Measurements from ENCODE around the gene CYB5R2.

CYB5R2 gene

DNA sequence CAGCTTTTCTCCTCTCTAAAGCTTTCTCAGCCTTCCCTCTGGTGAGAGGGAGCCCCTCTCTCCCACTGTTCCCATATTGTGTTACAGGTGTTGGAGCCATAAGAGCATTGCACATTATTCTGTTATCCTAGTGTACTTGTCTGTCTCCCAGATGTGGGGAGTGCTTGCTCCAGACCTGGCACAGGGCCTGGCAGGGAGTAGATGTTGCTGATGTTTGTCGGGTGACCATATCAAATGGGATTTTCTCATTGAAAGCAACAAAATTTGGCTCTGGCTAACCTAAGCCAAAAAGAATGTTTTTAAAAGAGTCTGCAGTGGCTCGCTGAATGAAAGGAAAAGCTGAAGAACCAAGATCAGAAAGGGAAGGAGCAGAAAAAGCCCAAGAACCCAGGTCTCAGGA is 41.1 kb downstream of the CYB5R2 start:
- Histone ChIP-seq H3K36me3 (peaks cover 93% of the 10 kb centered on the region), H3K27ac (no peak overlapping the region), H3K4me3 (ENCODE audit: low read depth in 1 of 2, low read length in 1 of 2) (no peak overlapping the region), H3K9me3 (no peaks in the 10 kb centered on the region), H3K27me3 (no peaks in the 10 kb centered on the region), H3K4me1 (ENCODE audit: control insufficient read depth in 1 of 2, insufficient read depth in 1 of 2, low read depth in 1 of 2, low read length in 1 of 2) (no peaks in the 10 kb centered on the region)
- TF ChIP-seq, protein P1, sequence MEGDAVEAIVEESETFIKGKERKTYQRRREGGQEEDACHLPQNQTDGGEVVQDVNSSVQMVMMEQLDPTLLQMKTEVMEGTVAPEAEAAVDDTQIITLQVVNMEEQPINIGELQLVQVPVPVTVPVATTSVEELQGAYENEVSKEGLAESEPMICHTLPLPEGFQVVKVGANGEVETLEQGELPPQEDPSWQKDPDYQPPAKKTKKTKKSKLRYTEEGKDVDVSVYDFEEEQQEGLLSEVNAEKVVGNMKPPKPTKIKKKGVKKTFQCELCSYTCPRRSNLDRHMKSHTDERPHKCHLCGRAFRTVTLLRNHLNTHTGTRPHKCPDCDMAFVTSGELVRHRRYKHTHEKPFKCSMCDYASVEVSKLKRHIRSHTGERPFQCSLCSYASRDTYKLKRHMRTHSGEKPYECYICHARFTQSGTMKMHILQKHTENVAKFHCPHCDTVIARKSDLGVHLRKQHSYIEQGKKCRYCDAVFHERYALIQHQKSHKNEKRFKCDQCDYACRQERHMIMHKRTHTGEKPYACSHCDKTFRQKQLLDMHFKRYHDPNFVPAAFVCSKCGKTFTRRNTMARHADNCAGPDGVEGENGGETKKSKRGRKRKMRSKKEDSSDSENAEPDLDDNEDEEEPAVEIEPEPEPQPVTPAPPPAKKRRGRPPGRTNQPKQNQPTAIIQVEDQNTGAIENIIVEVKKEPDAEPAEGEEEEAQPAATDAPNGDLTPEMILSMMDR (IDR thresholded peaks at IDR 0.05), result no peak

DNA sequence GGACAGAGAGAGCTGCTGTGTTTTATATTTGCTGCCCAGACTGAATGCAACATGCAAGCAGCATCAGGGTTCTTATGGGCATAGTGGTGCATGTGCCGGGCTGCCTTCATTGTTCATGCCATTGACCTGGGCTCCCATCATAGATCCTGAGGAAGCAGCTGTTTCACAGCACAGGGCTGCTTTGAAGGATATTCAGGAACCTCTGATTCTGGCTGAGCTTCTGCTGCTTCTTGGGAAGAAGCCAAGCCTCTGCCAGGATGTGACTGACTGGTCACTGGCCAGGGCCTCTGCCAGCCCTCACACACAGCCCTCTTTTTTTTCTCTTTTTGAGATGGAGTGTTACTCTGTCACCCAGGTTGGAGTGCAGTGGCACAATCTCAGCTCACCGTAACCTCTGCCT is 43.3 kb downstream of the CYB5R2 start:
- H3K36me3 ChIP-seq, result peaks cover 90% of the 10 kb centered on the region
- TF ChIP-seq, protein P1 (IDR thresholded peaks at IDR 0.05), result no peak
- no peak overlapping the region for H3K27ac ChIP-seq

DNA sequence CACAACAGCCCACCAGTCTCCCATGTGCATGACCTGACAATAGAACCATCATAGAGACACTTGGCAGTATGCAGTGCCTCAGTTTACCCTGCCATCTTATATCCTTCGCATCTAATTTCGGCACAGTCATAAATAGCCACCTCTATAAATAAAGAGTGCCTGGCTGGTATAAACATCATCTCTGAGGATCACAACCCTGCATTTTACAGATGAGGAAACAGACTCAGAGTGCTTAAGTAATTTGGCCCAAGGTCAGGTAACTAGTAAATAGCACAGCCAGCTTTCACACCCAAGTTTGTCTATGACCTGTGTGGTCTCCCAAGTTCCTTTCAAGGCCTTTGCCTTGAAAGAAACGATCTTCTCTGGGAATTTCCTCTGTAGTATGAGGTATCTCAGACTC is 44.6 kb downstream of the CYB5R2 start:
- TF ChIP-seq, protein P1 (IDR thresholded peaks at IDR 0.05), result no peak
- H3K27me3 ChIP-seq, result no peaks in the 10 kb centered on the region
- H3K36me3 ChIP-seq, result peaks cover 85% of the 10 kb centered on the region
- H3K4me1 ChIP-seq (ENCODE audit: control insufficient read depth in 1 of 2, insufficient read depth in 1 of 2, low read depth in 1 of 2, low read length in 1 of 2), result no peaks in the 10 kb centered on the region
- H3K4me3 ChIP-seq (ENCODE audit: low read depth in 1 of 2, low read length in 1 of 2), result no peak overlapping the region
- no peak overlapping the region for H3K27ac ChIP-seq
- H3K9me3 ChIP-seq, result no peaks in the 10 kb centered on the region

More for the DNA sequence above, 43.3 kb downstream of the CYB5R2 start:
- no peaks in the 10 kb centered on the region for H3K27me3 ChIP-seq
- no peak overlapping the region for H3K4me3 ChIP-seq (ENCODE audit: low read depth in 1 of 2, low read length in 1 of 2)
- no peaks in the 10 kb centered on the region for H3K4me1 ChIP-seq (ENCODE audit: control insufficient read depth in 1 of 2, insufficient read depth in 1 of 2, low read depth in 1 of 2, low read length in 1 of 2)
- H3K9me3 ChIP-seq, result no peaks in the 10 kb centered on the region

DNA sequence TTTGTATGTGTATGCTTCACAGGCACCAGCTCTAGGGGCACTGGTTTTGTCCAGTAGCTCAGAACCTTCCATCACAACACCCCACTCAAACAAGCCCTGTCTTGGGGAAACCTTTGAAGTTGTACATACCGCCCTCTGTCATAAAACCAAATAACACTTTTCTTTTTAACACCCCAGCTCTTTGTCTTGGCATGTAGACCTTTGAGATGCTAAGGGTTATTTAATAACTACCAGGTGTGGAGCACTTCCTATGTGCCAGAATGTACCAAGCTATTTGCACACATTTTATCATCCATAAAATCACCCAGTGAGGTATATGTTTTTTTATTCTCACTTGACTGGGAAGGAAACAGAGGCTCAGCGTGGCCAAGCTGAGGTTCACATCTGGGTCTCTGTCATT is 50.6 kb downstream of the CYB5R2 start:
- TF ChIP-seq, protein P1 (IDR thresholded peaks at IDR 0.05), result no peak
- Histone ChIP-seq H3K4me1 (ENCODE audit: control insufficient read depth in 1 of 2, insufficient read depth in 1 of 2, low read depth in 1 of 2, low read length in 1 of 2) (no peaks in the 10 kb centered on the region), H3K27me3 (no peaks in the 10 kb centered on the region), H3K9me3 (no peaks in the 10 kb centered on the region), H3K36me3 (peaks cover 53% of the 10 kb centered on the region), H3K27ac (no peak overlapping the region), H3K4me3 (ENCODE audit: low read depth in 1 of 2, low read length in 1 of 2) (no peak overlapping the region)

DNA sequence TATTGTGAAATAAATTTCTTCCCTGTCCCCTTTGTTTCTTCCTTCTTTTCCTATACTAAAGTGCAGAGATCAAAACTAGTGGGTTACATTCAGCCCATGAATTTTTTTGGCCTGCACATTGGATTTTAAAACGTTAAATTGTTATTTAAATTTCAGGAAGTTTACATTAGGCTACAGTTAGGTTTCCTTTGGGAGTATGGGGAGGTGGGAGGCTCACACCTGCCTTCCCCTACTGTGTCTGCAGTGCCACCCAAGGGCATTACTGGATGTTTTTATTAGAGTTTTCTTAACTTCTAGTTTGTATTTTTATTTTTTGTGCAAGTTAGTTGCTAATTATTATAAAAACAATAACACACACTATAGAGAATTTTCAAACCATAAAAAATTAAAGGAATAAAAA is 51.7 kb downstream of the CYB5R2 start:
- Histone ChIP-seq H3K4me3 (ENCODE audit: low read depth in 1 of 2, low read length in 1 of 2) (no peak overlapping the region), H3K4me1 (ENCODE audit: control insufficient read depth in 1 of 2, insufficient read depth in 1 of 2, low read depth in 1 of 2, low read length in 1 of 2) (no peaks in the 10 kb centered on the region), H3K9me3 (no peaks in the 10 kb centered on the region), H3K27ac (no peak overlapping the region), H3K36me3 (peaks cover 53% of the 10 kb centered on the region), H3K27me3 (no peaks in the 10 kb centered on the region)
- TF ChIP-seq, protein P1 (IDR thresholded peaks at IDR 0.05), result no peak

DNA sequence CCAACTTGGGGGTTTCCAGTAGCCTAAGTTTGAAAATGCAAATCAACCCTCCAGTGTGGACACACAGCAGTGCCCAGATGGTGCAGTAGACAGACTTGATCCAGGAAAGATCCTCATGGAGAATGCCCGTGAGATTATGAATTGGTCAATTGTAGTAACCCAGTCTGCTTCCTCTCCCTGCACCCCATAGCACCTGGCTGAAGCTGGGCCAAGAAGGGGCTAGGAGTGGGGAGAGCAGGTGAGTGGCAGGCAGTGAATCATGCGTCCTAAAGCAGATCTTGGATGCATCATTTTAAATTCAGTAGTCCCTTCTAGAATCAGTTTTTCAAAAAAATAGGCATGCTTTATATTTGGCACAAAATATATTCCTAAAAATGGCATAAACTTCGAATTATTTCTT is 52.2 kb downstream of the CYB5R2 start:
- no peaks in the 10 kb centered on the region for H3K4me1 ChIP-seq (ENCODE audit: control insufficient read depth in 1 of 2, insufficient read depth in 1 of 2, low read depth in 1 of 2, low read length in 1 of 2)
- H3K36me3 ChIP-seq, result peaks cover 49% of the 10 kb centered on the region
- no peak overlapping the region for H3K4me3 ChIP-seq (ENCODE audit: low read depth in 1 of 2, low read length in 1 of 2)
- TF ChIP-seq, protein P1 (IDR thresholded peaks at IDR 0.05), result no peak
- no peaks in the 10 kb centered on the region for H3K9me3 ChIP-seq
- no peaks in the 10 kb centered on the region for H3K27me3 ChIP-seq
- H3K27ac ChIP-seq, result no peak overlapping the region
